Measurements from ENCODE around the gene ART5. TPM values are rescaled to one million over a fixed set of nuclear protein-coding genes. Genes with fewer than 3 reads are reported as not detected.
A peak's percentile ranks its signal among the peaks of the same experiment; 100 is the strongest.

ART5 gene
- total and polyA plus RNA-seq, 2 of the 4 experiments (the other 2 are of a cell fraction), result not detected

- H2AFZ ChIP-seq (replicated peaks; ENCODE audit: low read length, poor library complexity), result peak overlapping the region; percentile 83
- H3K27me3 ChIP-seq (ENCODE audit: control insufficient read depth, insufficient read depth, low read length), result peaks cover 51% of the 10 kb centered on the region
- peak overlapping the region; percentile 37 for H3K4me3 ChIP-seq (ENCODE audit: insufficient read depth, low read depth, low read length)
- DNase-seq (peak; percentile 58), ATAC-seq (ENCODE audit: low read depth) (peak; percentile 98)
- peak overlapping the region; percentile 79 for H3K4me2 ChIP-seq (ENCODE audit: low read depth, low read length)
- dilution Hi-C loops (cut with HindIII; ENCODE audit: low sequenced_read_pairs, unreplicated experiment), result no loop called here
- no peak overlapping the region for H3K56ac ChIP-seq (ENCODE audit: extremely low read depth, insufficient read depth, low read length)
- peaks cover 3% of the 10 kb centered on the region for H3K4me1 ChIP-seq (ENCODE audit: control insufficient read depth, insufficient read depth, low read length)
- TF ChIP-seq MAZ (IDR thresholded peaks at IDR 0.05; ENCODE audit: borderline replicate concordance, low read depth, low read length) (peak; percentile 72; the same call in 1 of the 2 replicates), CTCF (conservative IDR thresholded peaks at IDR 0.05; ENCODE audit: low read depth, low read length) (no peak)
- no peak overlapping the region for H2BK20ac ChIP-seq (ENCODE audit: low read depth, low read length)
- POLR2A ChIA-PET (ENCODE audit: unreplicated experiment), result no interaction called here
- H4K8ac ChIP-seq (ENCODE audit: low read depth in 2 of 2, low read length in 2 of 2), result no peak overlapping the region; a peak in 1 of 4 replicates
- no peak overlapping the region for H2BK15ac ChIP-seq (ENCODE audit: low read depth, low read length)
- H4K91ac ChIP-seq (ENCODE audit: insufficient read depth, low read depth, low read length), result no peak overlapping the region
- no peaks in the 10 kb centered on the region for H3K36me3 ChIP-seq (ENCODE audit: control insufficient read depth, insufficient read depth, low read length)
- no peak overlapping the region for H3K9ac ChIP-seq (ENCODE audit: low read depth, low read length)
- 1% methylated on average over 18 of the region's 55 CpGs; no CpG with 5 or more reads in 1 of the 2 experiments for WGBS, 2 experiments (ENCODE audit: extremely low coverage in 2 of 2, insufficient read length in 1 of 2)
- peak overlapping the region; percentile 15 for H2AK9ac ChIP-seq (replicated peaks; ENCODE audit: low read depth, low read length, poor library complexity)
- H3K9me1 ChIP-seq (ENCODE audit: insufficient read depth, low read length), result no peaks in the 10 kb centered on the region
- H4K5ac ChIP-seq (ENCODE audit: low read depth, low read length), result no peak overlapping the region
- no peak overlapping the region for H2BK5ac ChIP-seq (ENCODE audit: low read depth, low read length, poor library complexity, severe bottlenecking)
- CTCF ChIA-PET, result no interaction called here
- no peak overlapping the region for H3K14ac ChIP-seq (replicated peaks; ENCODE audit: low read depth, low read length)
- H3K18ac ChIP-seq (ENCODE audit: low read depth, low read length), result no peak overlapping the region; the same call in 1 of the 2 replicates
- H4K20me1 ChIP-seq (ENCODE audit: insufficient read depth, low read length), result no peaks in the 10 kb centered on the region
- H2BK120ac ChIP-seq (ENCODE audit: low read depth, low read length), result no peak overlapping the region
- no peak overlapping the region for H3K23ac ChIP-seq (ENCODE audit: low read depth, low read length)
- no peak overlapping the region for H3K4ac ChIP-seq (ENCODE audit: low read depth, low read length)
- no peak overlapping the region for H2AK5ac ChIP-seq (ENCODE audit: low read depth, low read length)
- intact Hi-C loops (cut with micrococcal nuclease), result no loop called here
- no peaks in the 10 kb centered on the region for H3K79me1 ChIP-seq (ENCODE audit: low read depth in 1 of 2, low read length in 2 of 2)
- in situ Hi-C loops (cut with MboI; ENCODE audit: low sequenced_read_pairs), result no loop called here
- no peak overlapping the region for H3K27ac ChIP-seq (ENCODE audit: insufficient read depth, low read length)
- BruUV-seq (replicated peaks), result no TSS peak
- no peaks in the 10 kb centered on the region for H3K9me3 ChIP-seq (ENCODE audit: control insufficient read depth, insufficient read depth, low read length)
Measured at GRCh38 chr11:3642071-3642951, 519 bp upstream of the ART5 start.
